GM12865 (cell line): Measurements from ENCODE around the gene EFNA4.
A peak's percentile ranks its signal among the peaks of the same experiment; 100 is the strongest.

Experiments used
- DNase-seq: peaks from one replicate; pipeline ENCODE4 v3.0.0; 2010; ENCODE audit warnings: low read depth
- H3K4me3 ChIP-seq: 2 replicates; pipeline ENCODE4 v1.5.1; 2011; ENCODE audit warnings: mild to moderate bottlenecking, low read depth, low read length, control low read depth
- CTCF ChIP-seq: IDR thresholded peaks from 2 replicates; pipeline ENCODE4 v1.5.1; 2011; ENCODE audit warnings: low read length, control low read depth, low read depth, inconsistent platforms; ENCODE audit not compliant: insufficient read depth; ENCODE audit errors: missing control alignments

EFNA4 gene

DNA sequence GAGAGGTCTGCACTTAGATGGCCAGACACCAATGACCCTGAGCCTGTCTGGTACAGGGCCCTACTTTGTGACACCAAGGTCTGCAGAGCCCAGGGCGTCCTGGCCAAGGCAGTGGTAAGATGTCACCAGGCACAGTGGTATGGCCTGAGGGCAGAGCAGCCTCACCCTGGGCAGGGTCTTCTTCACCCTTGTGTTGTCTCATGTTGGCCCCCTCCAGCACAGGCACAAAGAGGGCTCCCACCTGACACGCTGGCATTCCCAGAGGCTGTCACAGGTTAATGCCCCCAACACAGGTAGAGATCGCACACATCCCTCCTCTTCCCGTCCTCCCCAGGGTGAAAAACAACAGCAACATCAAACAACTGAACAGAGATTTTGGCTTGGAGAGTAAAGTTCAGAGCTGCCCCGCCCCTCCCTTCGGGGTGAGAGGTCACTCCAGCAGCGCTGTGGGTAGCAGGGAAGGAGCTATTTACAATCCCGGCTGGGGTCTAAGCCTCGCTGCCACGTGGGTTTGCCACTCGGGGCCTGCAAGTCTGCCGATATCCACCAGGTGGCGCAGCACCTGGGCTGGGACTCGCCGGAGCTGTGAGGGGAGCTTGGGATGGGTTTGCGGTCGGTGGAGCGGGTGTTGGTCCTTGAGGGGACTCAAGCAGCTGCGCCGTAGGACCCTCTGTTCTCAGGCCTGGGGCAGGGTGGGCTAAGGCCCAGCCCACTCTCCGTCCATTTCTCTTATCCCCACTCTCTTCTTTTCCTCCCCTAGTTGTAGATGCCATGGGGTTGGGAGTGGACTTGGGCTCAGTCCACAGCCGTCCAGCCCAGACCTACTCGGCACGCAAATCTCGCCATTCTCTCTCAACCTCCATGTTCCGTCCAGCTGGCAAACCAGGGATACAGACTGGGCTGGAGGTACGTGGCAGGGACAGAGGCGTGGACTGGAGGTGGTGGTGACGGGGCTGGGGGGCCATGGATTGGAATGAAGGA lies 27.8 kb downstream of the EFNA4 start:
- no peak overlapping the region for H3K4me3 ChIP-seq
- peak; percentile 98 for TF ChIP-seq CTCF

GRCh38 chr1:155092131-155092530 lies 28.6 kb downstream of the EFNA4 start:
- no peak for TF ChIP-seq CTCF
- no peak overlapping the region for H3K4me3 ChIP-seq
- DNase-seq = no peak

More for the DNA sequence above, 27.8 kb downstream of the EFNA4 start:
- peak; percentile 76 for DNase-seq

DNA sequence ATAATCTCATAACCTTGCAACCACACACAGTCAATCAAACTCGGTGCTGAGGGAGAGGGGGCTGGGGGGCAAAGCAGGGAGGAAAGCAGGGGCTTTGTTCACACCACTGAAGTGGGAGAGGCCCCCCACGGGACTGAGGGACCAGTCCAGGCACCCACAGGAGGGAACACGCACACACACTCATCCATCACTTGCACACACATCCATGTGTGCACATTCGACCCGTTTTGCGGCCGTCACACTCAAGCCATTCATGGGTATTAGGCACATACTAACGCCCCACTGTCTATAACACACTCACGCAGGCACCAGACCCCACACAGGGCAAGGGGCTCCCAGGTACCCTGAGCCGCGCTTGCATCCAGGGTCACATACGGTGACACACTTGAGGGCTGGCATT lies 29.1 kb downstream of the EFNA4 start:
- no peak for TF ChIP-seq CTCF
- no peak for DNase-seq
- no peak overlapping the region for H3K4me3 ChIP-seq

- no peak overlapping the region for H3K4me3 ChIP-seq
- no peak for DNase-seq
- peak; percentile 24 for TF ChIP-seq CTCF
These were observed 30.5 kb downstream of the EFNA4 start for GRCh38 chr1:155093911-155094621.

- no peak for TF ChIP-seq CTCF
- no peak overlapping the region for H3K4me3 ChIP-seq
- no peak for DNase-seq
These were observed 31.0 kb downstream of the EFNA4 start for GRCh38 chr1:155094622-155094948.

DNA sequence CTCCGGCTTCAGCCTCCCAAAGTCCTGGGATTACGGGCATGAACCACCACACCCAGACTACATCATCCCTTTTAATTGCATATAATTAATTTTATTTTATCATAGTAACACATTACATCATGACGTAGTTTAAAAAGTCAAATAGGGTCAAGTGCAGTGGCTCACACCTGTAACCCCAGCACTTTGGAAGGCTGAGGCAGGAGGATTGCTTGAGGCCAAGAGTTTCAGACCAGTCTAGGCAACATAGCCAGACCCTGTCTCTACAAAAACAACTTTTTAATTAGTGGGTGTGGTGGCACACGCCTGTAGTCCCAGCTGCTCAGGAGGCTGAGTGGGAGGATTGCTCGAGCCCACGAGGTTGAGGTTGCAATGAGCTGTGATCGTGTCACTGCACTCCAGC lies 35.8 kb downstream of the EFNA4 start:
- H3K4me3 ChIP-seq = no peak overlapping the region
- DNase-seq = no peak
- no peak for TF ChIP-seq CTCF

- no peak for TF ChIP-seq CTCF
- H3K4me3 ChIP-seq = no peak overlapping the region
- DNase-seq = no peak
These were observed 39.8 kb downstream of the EFNA4 start for GRCh38 chr1:155103325-155103724.
